KG1 (cell line): ENCODE measurements around the gene CALU.

ENCODE experiments used
- DNase-seq: peaks from one replicate; lab custom pipeline; 2025; lab: John Stamatoyannopoulos, UW

The CALU gene

GRCh38 chr7:128811631-128812430 is 72.7 kb downstream of the CALU start:
- DNase-seq: no peak

DNA sequence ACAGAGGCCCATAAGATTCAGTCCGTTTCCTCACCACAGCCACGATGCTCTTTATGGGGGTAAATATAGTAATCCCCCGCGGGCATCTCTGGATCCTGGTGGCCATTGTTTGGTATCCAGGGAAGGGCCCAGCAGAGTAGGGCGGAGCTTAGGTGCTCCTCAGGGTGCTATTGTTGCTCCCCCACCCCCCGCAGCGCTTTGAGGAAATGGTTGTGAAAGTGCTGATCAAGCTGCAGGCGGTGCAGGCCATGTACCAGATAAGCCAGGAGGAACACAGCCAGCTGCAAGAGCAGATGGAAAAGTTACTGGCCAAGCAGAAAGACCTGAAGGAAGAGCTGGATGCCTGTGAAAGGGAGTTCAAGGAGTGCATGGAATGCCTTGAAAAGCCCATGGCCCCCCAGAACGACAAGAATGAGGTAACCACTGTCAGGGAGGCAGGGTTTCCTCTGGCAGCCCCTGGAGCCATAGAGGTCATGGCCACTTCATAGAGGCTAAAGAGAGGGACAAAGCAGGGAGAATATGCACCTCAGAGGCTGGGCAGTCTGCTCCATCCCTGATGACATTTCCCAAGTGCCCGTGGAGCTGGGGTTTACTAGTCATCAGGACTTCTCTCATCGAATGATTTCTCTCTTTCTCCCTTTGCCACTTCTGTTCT is 73.5 kb downstream of the CALU start:
- DNase-seq: no peak

DNA sequence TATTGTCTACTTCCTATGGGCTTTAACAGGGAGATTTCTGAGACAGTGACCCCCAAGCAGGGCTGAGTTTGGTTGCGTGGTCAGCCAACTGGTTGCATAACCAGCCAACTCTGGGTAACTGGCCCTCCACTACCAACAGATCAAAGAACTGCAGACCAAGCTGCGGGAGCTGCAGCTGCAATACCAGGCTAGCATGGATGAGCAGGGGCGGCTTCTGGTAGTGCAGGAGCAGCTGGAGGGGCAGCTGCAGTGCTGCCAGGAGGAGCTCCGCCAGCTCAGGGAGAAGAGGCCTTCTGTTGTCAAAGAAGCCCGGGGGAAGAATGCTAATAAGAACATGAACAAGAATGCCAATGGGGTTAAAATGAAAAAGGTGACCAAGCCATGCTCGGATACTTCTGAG is 75.3 kb downstream of the CALU start:
- no peak for DNase-seq

DNA sequence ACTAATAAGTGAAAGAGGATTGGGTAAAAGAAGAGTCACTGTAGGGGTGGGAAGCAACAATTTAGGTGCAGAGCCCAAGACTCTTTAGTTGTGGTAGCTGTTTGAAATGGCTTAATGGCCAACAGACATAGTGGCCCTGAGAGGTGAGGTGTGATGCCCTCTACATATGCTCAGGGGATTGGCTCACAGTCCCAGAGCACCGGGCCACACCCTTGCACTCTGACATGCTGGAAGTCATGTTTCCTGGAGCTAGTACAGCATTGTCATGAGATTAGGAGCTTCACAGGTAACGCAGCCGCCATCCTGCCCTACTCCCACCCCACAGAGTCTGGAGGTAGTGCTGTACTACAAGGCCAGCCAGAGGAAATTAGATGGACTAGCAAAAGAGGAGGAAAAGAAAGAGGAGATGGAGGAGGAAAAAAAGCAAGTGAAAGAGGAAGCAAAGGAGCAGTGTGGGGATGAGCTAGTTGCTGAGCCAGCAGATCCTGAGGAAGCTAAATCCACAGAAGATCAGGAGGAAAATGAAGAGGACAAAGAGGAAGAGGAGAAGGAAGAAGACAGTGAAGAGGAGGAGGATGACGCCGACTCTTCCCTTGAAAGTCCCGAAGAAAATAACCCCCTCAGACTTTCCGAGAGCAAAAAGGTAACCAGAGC is 76.3 kb downstream of the CALU start:
- no peak for DNase-seq

DNA sequence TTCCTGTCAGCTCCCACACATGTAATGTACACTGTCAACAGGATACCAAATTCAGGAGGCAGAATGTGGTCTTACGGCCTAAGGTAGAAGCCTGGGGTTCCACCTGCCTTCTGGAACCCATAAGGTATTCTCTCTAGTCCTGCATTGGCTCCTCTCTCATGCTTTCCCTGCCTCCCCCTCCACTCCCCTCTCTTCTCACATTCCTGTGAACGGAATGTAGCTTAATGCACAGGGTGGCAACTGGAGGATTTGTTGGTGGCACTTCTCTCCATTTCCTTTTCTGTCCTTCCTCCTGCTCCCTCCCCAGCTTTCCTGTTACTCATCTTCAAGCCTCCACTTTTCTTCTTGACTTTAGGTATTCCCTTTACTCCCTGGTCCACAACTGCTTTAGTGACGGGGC is 79.5 kb downstream of the CALU start:
- no peak for DNase-seq
